ENCODE data around the gene SNX10.

The SNX10 gene

GRCh38 chr7:26298472-26299058 is 6.9 kb downstream of the SNX10 start:
- no peak for DNase-seq

GRCh38 chr7:26305090-26305868 is 13.6 kb downstream of the SNX10 start:
- DNase-seq = no peak

DNA sequence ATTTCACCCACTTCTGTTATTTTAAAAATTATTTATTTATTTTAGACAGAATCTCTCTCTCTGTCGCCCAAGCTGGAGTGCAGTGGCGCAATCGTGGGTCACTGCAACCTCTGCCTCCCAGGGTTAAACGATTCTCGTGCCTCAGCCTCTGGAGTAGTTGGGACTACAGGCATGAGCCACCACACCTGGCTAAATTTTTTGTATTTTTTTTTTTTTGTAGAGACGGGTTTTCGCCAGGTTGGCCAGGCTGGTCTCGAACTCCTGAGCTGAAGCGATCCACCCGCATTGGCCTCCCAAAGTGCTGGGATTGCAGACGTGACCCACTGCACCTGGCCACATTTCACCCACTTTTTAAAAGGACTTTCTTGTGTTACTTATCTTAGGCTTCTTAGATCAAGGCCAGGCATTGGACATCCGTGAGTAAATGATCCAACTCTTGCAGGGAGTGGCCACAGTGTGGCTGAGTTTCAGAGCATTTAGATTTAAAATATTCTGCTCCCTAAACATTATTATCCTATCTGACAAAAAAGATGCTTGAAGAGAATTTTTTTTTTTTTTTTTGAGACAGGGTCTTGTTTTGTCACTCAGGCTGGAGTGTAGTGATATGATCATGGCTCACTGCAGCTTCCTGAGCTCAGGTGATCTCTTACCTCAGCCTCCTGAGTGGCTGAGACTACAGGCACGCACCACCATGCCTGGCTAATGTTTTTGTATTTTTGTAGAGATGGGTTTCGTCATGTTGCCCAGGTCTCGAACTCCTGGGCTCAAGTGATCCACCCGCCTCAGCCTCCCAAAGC is 14.4 kb downstream of the SNX10 start:
- DNase-seq = no peak

- DNase-seq = no peak
Measured at GRCh38 chr7:26306790-26307189, 15.1 kb downstream of the SNX10 start.

- DNase-seq = no peak
Measured at GRCh38 chr7:26307226-26307625, 15.6 kb downstream of the SNX10 start.

DNA sequence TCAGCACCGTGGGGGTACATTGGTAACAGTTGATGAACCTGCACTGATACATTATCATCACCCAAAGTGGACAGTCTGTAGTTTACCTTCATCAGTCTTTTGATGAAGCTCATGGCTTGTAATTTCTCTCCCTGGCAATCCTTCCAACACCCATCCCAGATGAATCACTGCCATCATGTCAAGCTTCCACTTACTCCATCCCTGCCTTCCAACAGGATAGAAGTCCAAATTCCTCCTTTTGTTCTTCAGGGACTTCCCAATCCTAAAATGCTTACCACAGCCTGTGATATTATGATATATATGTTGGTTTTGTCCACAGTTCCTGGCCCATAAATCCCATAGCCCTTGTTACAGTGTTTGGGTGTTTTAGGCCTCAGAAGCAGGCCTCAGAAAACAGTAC is 16.1 kb downstream of the SNX10 start:
- no peak for DNase-seq

- no peak for DNase-seq
Measured at GRCh38 chr7:26308551-26308950, 16.9 kb downstream of the SNX10 start.

DNA sequence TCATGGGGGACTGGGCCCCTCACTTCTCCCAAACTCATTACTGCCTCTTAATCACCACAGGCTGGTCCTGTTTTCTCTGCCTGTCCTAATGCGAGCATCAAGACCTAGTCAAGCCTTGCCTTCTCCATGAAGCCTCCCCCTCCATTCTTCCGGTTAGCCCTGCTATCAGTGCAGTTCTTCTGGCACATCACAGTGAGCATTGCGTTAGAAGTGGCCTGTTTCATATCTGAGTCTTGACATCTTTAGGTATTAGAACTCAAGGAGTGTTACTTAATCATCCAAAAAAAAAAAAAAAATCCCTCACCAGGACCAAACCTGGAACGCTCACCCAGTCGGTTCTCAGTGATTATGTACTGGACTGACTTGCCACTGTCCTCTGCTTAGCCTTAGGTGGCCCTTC is 17.4 kb downstream of the SNX10 start:
- no peak for DNase-seq

DNA sequence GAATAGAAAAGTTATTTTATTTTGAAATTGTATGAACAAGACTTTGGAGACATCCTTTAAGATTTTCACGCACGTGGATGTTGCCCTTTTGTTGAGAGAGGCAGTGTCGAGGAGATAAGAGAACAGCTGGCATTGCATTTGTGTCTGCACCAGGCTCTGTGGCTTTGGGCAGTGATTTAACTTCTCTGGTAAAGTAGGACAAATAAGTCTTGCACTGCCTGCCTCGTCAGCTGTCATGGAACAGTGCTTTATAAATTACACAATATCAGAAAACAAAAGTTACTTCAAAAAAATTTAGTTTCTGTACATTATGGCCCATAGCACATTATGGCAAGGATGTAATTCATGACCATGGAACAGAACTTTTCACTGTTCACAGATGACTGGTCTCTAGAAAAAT is 20.1 kb downstream of the SNX10 start:
- DNase-seq = no peak

- DNase-seq = no peak
Measured at GRCh38 chr7:26317211-26317610, 25.5 kb downstream of the SNX10 start.

DNA sequence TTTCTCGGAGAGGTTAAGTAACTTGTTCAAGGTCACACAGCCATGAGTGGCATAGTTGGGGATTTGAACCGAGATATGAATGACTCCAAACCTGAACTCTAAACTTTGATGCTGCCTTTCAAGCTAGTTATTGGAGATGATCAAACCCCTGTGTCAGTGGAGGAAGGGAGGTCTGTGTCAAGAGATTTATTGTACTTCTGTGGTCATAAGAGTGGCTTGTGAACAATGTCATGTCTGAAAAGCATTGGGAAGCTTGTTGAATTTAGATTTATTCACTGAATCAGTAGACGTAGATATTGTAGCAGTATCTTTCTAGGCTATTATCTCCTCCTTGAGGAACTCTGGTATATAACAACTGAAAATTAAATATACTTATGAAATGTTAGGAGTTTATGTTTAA is 27.3 kb downstream of the SNX10 start:
- no peak for DNase-seq

DNA sequence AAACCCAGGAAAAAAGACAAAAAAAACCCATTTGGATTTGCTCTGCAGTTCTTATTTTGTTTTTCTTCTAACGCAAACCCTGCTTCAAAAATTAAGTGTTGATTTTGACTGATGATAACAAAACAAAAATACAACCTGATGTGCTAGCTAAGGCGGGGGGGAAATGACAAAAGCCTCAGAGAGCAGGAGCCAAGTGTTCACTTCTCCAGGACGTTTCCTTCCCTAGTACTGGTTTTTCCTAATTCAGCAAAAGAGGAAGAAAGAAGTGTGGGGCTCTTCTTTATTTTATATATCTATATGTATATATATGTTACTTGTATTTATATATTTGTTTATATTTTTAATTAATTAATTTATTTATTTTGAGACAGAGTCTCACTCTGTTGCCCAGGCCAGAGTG is 28.0 kb downstream of the SNX10 start:
- DNase-seq = no peak

GRCh38 chr7:26320878-26321277 is 29.2 kb downstream of the SNX10 start:
- DNase-seq = no peak

GRCh38 chr7:26321435-26321834 is 29.8 kb downstream of the SNX10 start:
- no peak for DNase-seq

GRCh38 chr7:26326211-26326610 is 34.5 kb downstream of the SNX10 start:
- DNase-seq = no peak

- no peak for DNase-seq
Measured at GRCh38 chr7:26328498-26329390, 37.1 kb downstream of the SNX10 start.

DNA sequence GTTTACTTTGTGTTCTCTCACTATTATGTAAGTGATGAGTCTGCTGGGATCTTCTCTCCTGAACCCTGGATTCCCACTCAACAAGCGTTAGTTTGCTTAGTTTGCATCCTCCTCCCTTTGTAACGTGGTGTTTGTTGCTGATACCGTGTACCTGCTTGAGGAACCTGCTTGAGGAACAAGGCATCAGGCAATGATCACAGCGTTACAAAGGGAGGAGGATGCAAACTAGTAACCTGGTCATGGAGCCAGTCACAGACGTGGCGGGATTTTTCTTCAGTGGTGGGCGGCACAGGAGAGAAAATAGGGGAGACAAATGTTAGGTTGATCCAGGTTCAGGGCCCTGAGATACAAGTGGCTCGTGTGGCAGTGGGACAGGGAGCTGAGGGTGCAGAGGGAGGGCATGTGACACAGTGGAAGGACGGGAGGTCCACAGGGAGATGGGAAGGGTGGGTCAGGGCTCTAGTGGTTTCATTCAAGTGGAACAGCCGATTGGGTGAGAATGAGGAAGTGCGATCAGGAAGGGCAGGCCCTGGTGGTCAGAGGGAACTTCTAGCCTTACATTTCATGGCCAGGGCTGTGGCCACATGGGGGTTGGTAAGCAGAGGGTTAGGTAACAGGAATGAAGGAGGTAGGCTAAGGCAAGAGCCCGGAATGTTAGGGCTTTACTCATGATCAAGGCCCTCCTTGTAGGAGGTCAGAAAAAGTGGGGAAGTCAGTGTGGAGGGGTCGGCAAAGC is 38.0 kb downstream of the SNX10 start:
- no peak for DNase-seq

- no peak for DNase-seq
Measured at GRCh38 chr7:26331113-26331512, 39.5 kb downstream of the SNX10 start.

- DNase-seq = no peak
Measured at GRCh38 chr7:26331789-26332188, 40.1 kb downstream of the SNX10 start.

DNA sequence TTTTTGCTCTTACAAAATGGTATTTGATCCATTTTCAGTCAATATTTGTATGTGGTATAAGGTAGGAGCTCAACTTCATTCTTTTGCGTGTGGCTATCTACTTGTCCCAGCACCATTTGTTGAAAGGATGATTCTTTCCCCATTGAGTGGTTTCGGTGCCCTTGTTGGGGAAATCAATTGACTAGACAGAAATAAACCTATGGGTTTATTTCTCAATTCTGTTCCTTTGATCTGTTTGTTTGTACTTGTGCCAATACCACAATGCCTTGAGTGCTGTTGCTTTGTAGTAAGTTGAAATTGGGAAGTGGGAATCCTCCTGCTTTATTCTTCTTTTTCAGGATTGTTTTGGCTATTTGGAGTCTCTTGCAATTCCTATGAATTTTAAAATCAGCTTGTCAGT is 41.0 kb downstream of the SNX10 start:
- no peak for DNase-seq

- no peak for DNase-seq
Measured at GRCh38 chr7:26334166-26334859, 42.7 kb downstream of the SNX10 start.
